Fibroblast of villous mesenchyme (primary cell): ENCODE results near the gene NR0B2. TPM values are rescaled to one million over a fixed set of nuclear protein-coding genes. Genes with fewer than 3 reads are reported as not detected.
A peak's percentile ranks its signal among the peaks of the same experiment; 100 is the strongest.

ENCODE experiments used
- DNase-seq: peaks from one replicate; pipeline ENCODE4 v3.0.0-alpha.2; 2010; ENCODE audit warnings: low read depth
- H3K4me3 ChIP-seq: 2 replicates; pipeline ENCODE4 v1.5.1; 2011; ENCODE audit warnings: low read depth, mild to moderate bottlenecking, low read length
- total RNA-seq: library from RNA; depleted of rRNA; stranded (reverse); fragments of >200 nt; gene quantifications from 2 replicates; pipeline ENCODE4 v1.2.3, GENCODE V29; 2012
- TF ChIP-seq, protein P1 (sequence below): IDR thresholded peaks from 2 replicates; pipeline ENCODE4 v1.5.1; 2012; ENCODE audit warnings: low read depth, mild to moderate bottlenecking, low read length; ENCODE audit not compliant: insufficient read depth

The NR0B2 gene
- total RNA-seq, 1 donor, result not detected

- TF ChIP-seq, protein P1, sequence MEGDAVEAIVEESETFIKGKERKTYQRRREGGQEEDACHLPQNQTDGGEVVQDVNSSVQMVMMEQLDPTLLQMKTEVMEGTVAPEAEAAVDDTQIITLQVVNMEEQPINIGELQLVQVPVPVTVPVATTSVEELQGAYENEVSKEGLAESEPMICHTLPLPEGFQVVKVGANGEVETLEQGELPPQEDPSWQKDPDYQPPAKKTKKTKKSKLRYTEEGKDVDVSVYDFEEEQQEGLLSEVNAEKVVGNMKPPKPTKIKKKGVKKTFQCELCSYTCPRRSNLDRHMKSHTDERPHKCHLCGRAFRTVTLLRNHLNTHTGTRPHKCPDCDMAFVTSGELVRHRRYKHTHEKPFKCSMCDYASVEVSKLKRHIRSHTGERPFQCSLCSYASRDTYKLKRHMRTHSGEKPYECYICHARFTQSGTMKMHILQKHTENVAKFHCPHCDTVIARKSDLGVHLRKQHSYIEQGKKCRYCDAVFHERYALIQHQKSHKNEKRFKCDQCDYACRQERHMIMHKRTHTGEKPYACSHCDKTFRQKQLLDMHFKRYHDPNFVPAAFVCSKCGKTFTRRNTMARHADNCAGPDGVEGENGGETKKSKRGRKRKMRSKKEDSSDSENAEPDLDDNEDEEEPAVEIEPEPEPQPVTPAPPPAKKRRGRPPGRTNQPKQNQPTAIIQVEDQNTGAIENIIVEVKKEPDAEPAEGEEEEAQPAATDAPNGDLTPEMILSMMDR, result no peak
- no peak overlapping the region for H3K4me3 ChIP-seq
- DNase-seq, result no peak
These were observed 3.2 kb downstream of the NR0B2 start for GRCh38 chr1:26910343-26911160.

DNA sequence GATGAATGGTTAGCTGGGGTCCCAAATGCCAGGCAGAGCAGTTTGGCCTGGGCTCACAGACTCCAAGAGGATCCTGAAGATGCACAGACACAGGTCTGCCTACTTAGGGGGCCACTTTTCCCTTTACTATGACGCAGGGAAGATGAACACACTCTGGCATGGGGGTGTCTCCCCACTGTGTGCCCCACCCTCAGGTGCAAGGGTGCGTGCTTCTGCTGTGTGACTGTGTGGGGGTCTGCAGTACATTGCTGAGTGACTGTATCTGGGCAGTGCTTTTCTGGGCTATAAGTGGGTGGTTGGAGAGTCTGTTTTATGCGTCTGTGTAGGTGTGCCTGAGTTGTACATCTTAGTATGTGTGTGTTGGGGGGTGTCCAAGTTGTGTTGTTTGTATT, 3.8 kb downstream of the NR0B2 start:
- DNase-seq, result no peak
- no peak overlapping the region for H3K4me3 ChIP-seq
- TF ChIP-seq, protein P1, result no peak

GRCh38 chr1:26907071-26907917, 6.5 kb downstream of the NR0B2 start:
- H3K4me3 ChIP-seq, result no peak overlapping the region
- TF ChIP-seq, protein P1, result no peak
- DNase-seq, result peak; percentile 79

DNA sequence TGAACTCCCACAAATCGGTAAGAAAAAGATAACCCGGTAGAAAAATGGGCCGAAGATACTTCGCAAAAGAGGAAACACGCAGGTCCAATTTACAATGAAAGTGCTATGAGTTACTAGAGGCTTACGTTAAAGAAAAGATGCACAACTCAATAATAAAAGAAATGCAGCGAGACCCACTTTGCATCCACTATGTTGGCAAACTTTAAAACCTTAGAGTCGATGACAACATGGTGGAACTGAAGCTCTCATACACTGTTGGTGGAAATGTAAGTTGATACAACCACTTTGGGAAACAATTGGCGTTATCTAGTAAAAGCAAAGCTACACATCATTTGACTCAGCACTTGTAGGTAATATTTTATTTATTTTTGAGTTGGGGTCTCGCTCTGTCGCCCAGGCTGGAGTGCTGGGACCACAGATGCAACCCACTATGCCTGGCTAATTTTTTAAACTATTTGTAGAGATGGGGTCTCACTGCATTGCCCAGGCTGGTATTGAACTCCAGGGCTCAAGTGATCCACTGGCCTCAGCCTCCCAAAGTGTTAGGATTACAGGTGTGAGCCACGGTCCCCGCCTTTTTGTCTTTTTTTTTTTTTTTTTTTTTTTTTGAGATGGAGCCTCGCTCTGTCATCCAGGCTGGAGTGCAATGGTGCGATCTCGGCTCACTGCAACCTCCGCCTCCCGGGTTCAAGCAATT, 12.8 kb downstream of the NR0B2 start:
- no peak for DNase-seq
- TF ChIP-seq, protein P1, result no peak
- H3K4me3 ChIP-seq, result peak overlapping the region; percentile 98

DNA sequence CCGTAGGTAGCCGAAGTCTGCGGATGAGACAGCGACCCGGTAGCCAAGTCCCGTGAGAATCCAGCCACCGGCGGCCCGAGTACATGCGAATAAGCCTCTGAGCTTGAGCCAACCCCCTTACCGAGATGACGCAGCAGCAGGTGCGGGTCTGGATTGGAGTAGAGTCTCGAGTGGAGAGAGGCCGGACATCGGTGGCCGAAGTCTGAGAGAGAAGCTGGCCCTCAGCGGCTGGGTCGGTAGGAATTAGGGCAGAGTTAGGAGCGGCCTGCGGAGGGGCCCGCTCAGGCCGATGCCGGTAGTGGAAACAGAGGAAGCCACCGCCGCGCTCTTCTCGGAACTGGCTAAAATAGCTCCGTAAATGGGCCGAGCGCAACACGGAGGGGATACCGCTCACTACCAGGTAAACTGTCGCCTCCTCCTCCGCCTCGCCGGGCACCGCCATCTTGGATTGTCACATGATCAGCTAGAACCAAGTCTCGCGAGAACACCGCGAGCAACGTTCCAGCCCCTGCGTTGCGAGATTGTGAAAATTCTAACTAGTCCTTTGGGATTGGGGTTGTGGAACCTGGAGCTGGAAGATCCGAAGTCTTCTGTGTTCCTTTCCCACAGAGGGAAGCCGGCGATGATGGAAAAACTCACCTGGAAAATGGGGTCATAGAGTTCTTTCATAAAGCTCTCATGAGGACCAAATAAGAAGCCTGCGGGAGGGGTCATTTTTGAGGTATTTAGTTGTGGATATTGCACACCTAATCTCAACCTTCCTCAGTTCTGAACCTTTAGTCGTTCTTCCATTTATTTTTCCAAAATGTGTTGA, 13.6 kb downstream of the NR0B2 start, which contains the start of gene GPATCH3:
Gene GPATCH3, minus strand, starts transcription at position 467 of the 814 bp plus-strand sequence. Its CDS starts 25 bp downstream, at position 442.
- TF ChIP-seq, protein P1, result no peak
- DNase-seq, result peak; percentile 93
- peak within 1 kb of the TSS; percentile 98 for H3K4me3 ChIP-seq

DNA sequence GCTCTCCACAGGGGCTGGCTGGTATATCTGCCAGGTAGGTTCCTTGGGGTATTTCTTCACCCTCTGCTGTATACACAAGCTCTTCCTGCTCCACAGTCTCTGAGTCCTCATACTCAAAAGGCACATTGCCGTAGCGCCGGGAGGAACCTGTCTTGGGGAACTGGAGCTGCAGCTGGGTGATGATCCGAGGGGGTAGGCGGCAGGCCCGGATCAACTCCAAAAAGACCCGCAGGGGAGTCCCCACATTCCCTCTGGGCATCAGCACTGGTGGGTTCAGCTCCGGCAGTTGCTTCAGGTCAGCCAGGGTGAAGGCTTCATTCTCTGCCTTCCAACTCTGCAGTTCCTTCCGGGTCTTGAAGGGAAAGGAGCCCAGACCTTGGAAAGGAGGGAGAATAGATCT, 16.4 kb downstream of the NR0B2 start:
- H3K4me3 ChIP-seq, result no peak overlapping the region
- DNase-seq, result no peak
- TF ChIP-seq, protein P1, result no peak
